Naive thymus-derived CD4-positive, alpha-beta T cell (primary cell): ENCODE results near the gene CD247. TPM values are rescaled to one million over a fixed set of nuclear protein-coding genes. Genes with fewer than 3 reads are reported as not detected.

Experiments used
- ATAC-seq: fragments of 150-1000 bp; cut with Tn5 transposase; 2 replicates; pipeline ENCODE4 v1.10.0; 2021; ENCODE audit warnings: mild to moderate bottlenecking, moderate library complexity
- CTCF ChIA-PET: fragments of 350-600 bp; sonication (Branson Sonifier 250); formaldehyde crosslinking; loops from one replicate; lab custom pipeline; 2021; ENCODE audit warnings: antibody characterized with exemption; lab: Charles Lee
- POLR2A ChIA-PET: fragments of 350-600 bp; sonication (Branson Sonifier 250); formaldehyde crosslinking; loops from one replicate; lab custom pipeline; 2021; ENCODE audit warnings: antibody characterized with exemption, inconsistent platforms; lab: Charles Lee
- DNase-seq, 9 donors: peaks; one replicate each; pipeline versions ENCODE4 v3.0.0 to v3.0.0-alpha.2; 2020 to 2022; ENCODE audit warnings: mixed read lengths in 1 of 9
- H3K27ac ChIP-seq: one replicate; pipeline ENCODE4 v1.7.0; 2013; ENCODE audit warnings: mild to moderate bottlenecking, low read depth, low read length, moderate library complexity
- H3K27me3 ChIP-seq, 2 donors: one replicate each; pipeline ENCODE4 v1.7.0; 2013; ENCODE audit warnings: low read length in 2 of 2, mild to moderate bottlenecking in 2 of 2, moderate library complexity in 2 of 2; ENCODE audit not compliant: control insufficient read depth in 2 of 2, insufficient read depth in 2 of 2
- H3K36me3 ChIP-seq, 3 experiments: 1 replicate in 2 of 3; 2 replicates in 1 of 3; pipeline ENCODE4 v1.7.0; 2013; ENCODE audit warnings: low read length in 3 of 3, mild to moderate bottlenecking in 3 of 3, moderate library complexity in 1 of 3; ENCODE audit not compliant: insufficient read depth in 3 of 3, control insufficient read depth in 2 of 3
- H3K4me1 ChIP-seq, 2 donors: one replicate each; pipeline ENCODE4 v1.7.0; 2013; ENCODE audit warnings: low read length in 2 of 2, mild to moderate bottlenecking in 2 of 2, moderate library complexity in 1 of 2; ENCODE audit not compliant: control insufficient read depth in 2 of 2, insufficient read depth in 2 of 2
- H3K4me3 ChIP-seq: 2 replicates; pipeline ENCODE4 v1.7.0; 2013; ENCODE audit warnings: mild to moderate bottlenecking, low read length
- H3K9me3 ChIP-seq, 3 experiments: 1 replicate in 2 of 3; 2 replicates in 1 of 3; pipeline ENCODE4 v1.7.0; 2013; ENCODE audit warnings: low read length in 3 of 3; ENCODE audit not compliant: control insufficient read depth in 2 of 3
- H3K27ac Mint-ChIP-seq, 9 donors: one replicate each; pipeline ENCODE4 v1.8.0; 2020 to 2022; ENCODE audit warnings: mixed read lengths in 9 of 9, mild to moderate bottlenecking in 8 of 9, moderate library complexity in 5 of 9, inconsistent platforms in 2 of 9
- H3K27me3 Mint-ChIP-seq, 5 donors: one replicate each; pipeline ENCODE4 v1.8.0; 2021 to 2022; ENCODE audit warnings: mixed read lengths in 5 of 5, mild to moderate bottlenecking in 1 of 5
- H3K36me3 Mint-ChIP-seq, 5 donors: one replicate each; pipeline ENCODE4 v1.8.0; 2020 to 2022; ENCODE audit warnings: mixed read lengths in 5 of 5, mild to moderate bottlenecking in 3 of 5, inconsistent platforms in 1 of 5
- H3K4me1 Mint-ChIP-seq, 7 donors: one replicate each; pipeline ENCODE4 v1.8.0; 2020 to 2022; ENCODE audit warnings: mixed read lengths in 7 of 7, mild to moderate bottlenecking in 3 of 7, inconsistent platforms in 1 of 7
- H3K4me3 Mint-ChIP-seq, 10 donors: one replicate each; pipeline ENCODE4 v1.8.0; 2020 to 2022; ENCODE audit warnings: mild to moderate bottlenecking in 10 of 10, mixed read lengths in 10 of 10, moderate library complexity in 6 of 10, inconsistent platforms in 2 of 10
- H3K9me3 Mint-ChIP-seq, 11 donors: one replicate each; pipeline ENCODE4 v1.8.0; 2020 to 2022; ENCODE audit warnings: mixed read lengths in 11 of 11, mild to moderate bottlenecking in 4 of 11, inconsistent platforms in 1 of 11, moderate library complexity in 1 of 11
- intact Hi-C, 2 donors: fragments of 100-400 bp; cut with micrococcal nuclease; formaldehyde crosslinking; loops; one replicate each; pipeline ENCODE4 v1.15.1; 2023
- polyA plus RNA-seq, 2 donors: library from polyadenylated mRNA; unstranded; fragments of 300-500 nt; fragmentation: Illumina TruSeq; gene quantifications; one replicate each; pipeline ENCODE4 v1.2.3, GENCODE V29; 2021
- total RNA-seq, 6 experiments: library from RNA in 5 of 6; stranded (reverse) in 5 of 6; gene quantifications; 1 replicate in 5 of 6; 2 replicates in 1 of 6; pipeline ENCODE4 v1.2.3 and lab custom pipeline; 2021 to 2026

The CD247 gene
- total and polyA plus RNA-seq, 7 experiments from 2014 or later = 246 to 476 (median 352) TPM

- Histone ChIP-seq H3K4me3 (no peak overlapping the region), H3K27ac (peak overlapping the region; percentile 76), H3K36me3 (peaks cover 0 to 8% (median 0%) of the 10 kb centered on the region in 3 experiments), H3K27me3 (no peaks in the 10 kb centered on the region), H3K4me1 (peaks cover 57 to 69% of the 10 kb centered on the region in 2 donors), H3K9me3 (no peaks in the 10 kb centered on the region)
- ATAC-seq = no peak
- Mint-ChIP-seq H3K36me3 (peaks cover 0 to 17% (median 0%) of the 10 kb centered on the region in 5 donors), H3K27me3 (no peaks in the 10 kb centered on the region), H3K27ac (peak overlapping the region; percentile 87 to 100 (median 98)), H3K4me3 (peak overlapping the region; percentile 67 to 95 (median 88)), H3K9me3 (peaks cover 0 to 3% (median 0%) of the 10 kb centered on the region in 11 donors), H3K4me1 (peaks cover 38 to 83% (median 70%) of the 10 kb centered on the region in 7 donors)
- intact Hi-C loops = loop anchor here (2.0 to 10.0 kb wide), 2 partner anchors 32 to 264 kb away; no protein-coding TSS in a partner anchor
- peak in 1 of 9 donors; percentile 36 for DNase-seq
- ChIA-PET POLR2A (interaction anchor here (0.7 to 13.5 kb wide), 13 partner anchors 10 to 264 kb away, joined by 3 to 273 read pairs (median 7); partner anchors contain the start of genes CD247 and CREG1), CTCF (interaction anchor here (1.0 to 2.0 kb wide), 4 partner anchors 10 to 231 kb away, joined by 4 to 7 read pairs (median 4); no protein-coding TSS in a partner anchor)
These were observed 67.5 kb downstream of the CD247 start for GRCh38 chr1:167450843-167451242.

DNA sequence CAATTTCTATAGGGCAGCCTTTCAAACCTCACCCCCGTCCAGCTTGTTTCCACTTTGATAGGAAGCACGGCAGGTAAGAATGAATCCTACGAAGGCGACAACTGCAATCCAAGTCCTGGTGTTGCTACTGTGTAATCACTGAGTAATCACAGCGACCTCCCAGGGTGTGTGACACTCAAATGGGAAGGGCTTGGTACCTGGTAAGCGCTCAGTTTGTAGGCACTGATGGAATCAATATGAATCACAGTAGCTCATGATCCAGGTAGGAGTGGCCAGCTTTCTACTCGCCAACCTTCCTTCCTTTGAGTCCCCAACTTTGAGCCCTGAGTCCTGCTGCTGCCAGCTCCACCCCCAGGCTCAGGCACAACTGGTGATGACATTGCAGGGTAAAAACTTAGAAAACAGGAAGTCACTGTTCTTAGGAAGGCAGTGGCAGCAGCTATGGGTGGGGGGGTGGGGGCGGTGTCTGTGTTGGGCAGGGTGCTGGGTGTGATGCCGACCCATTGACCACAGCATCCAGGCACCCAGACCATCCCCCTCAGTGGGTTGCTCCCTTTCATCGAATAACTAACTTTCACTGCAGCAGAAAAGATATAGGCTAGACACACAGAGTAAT lies 70.7 kb downstream of the CD247 start:
- ChIA-PET CTCF (interaction anchor here (0.6 to 2.8 kb wide), 15 partner anchors 9 to 537 kb away, joined by 3 to 40 read pairs (median 3); partner anchors contain the start of gene CD247), POLR2A (interaction anchor here (0.9 to 11.9 kb wide), 25 partner anchors 10 to 227 kb away, joined by 3 to 281 read pairs (median 8); partner anchors contain the start of genes CD247 and POU2F1)
- peak overlapping the region; percentile 72 to 90 (median 82) for H3K4me3 Mint-ChIP-seq
- peaks cover 0 to 3% (median 0%) of the 10 kb centered on the region in 11 donors for H3K9me3 Mint-ChIP-seq
- peaks cover 4 to 19% (median 6%) of the 10 kb centered on the region in 5 donors for H3K36me3 Mint-ChIP-seq
- peak overlapping the region; percentile 38 for H3K4me3 ChIP-seq
- ATAC-seq (peak; percentile 88), DNase-seq (peak; percentile 42 to 91 (median 83))
- H3K4me1 Mint-ChIP-seq = peaks cover 56 to 97% (median 82%) of the 10 kb centered on the region in 7 donors
- H3K27ac ChIP-seq = peak overlapping the region; percentile 89
- H3K9me3 ChIP-seq = no peaks in the 10 kb centered on the region
- intact Hi-C loops = loop anchor here (1.0 to 5.0 kb wide), 10 partner anchors 8 to 490 kb away; partner anchors contain the start of genes CD247 (in 1 of the 2), DCAF6 (in 1 of the 2), MPC2 (in 1 of the 2) and POU2F1 (in 1 of the 2)
- H3K27ac Mint-ChIP-seq = peak overlapping the region; percentile 90 to 99 (median 97)
- no peaks in the 10 kb centered on the region for H3K27me3 ChIP-seq
- no peaks in the 10 kb centered on the region for H3K27me3 Mint-ChIP-seq
- H3K36me3 ChIP-seq = peaks cover 0 to 22% (median 9%) of the 10 kb centered on the region in 3 experiments
- peaks cover 71 to 83% of the 10 kb centered on the region in 2 donors for H3K4me1 ChIP-seq

GRCh38 chr1:167446966-167447365 lies 71.4 kb downstream of the CD247 start:
- H3K4me1 Mint-ChIP-seq = peaks cover 56 to 97% (median 82%) of the 10 kb centered on the region in 7 donors
- Histone ChIP-seq H3K4me3 (peak overlapping the region; percentile 38), H3K9me3 (no peaks in the 10 kb centered on the region), H3K36me3 (peaks cover 0 to 18% (median 9%) of the 10 kb centered on the region in 3 experiments), H3K27me3 (no peaks in the 10 kb centered on the region), H3K4me1 (peaks cover 78 to 85% of the 10 kb centered on the region in 2 donors), H3K27ac (peak overlapping the region; percentile 89)
- H3K9me3 Mint-ChIP-seq = peaks cover 0 to 3% (median 0%) of the 10 kb centered on the region in 11 donors
- DNase-seq (no peak), ATAC-seq (peak; percentile 10)
- H3K4me3 Mint-ChIP-seq = peak overlapping the region; percentile 72 to 90 (median 82)
- no peaks in the 10 kb centered on the region for H3K27me3 Mint-ChIP-seq
- H3K27ac Mint-ChIP-seq = peak overlapping the region; percentile 90 to 99 (median 97)
- CTCF ChIA-PET = interaction anchor here (0.6 to 2.8 kb wide), 12 partner anchors 8 to 537 kb away, joined by 3 to 40 read pairs (median 4); partner anchors contain the start of gene CD247
- intact Hi-C loops = loop anchor here (1.0 to 5.0 kb wide), 9 partner anchors 8 to 490 kb away; partner anchors contain the start of genes CD247 (in 1 of the 2), DCAF6 (in 1 of the 2), MPC2 (in 1 of the 2) and POU2F1 (in 1 of the 2)
- peaks cover 4 to 17% (median 6%) of the 10 kb centered on the region in 5 donors for H3K36me3 Mint-ChIP-seq
- POLR2A ChIA-PET = interaction anchor here (0.5 to 11.9 kb wide), 24 partner anchors 9 to 436 kb away, joined by 3 to 281 read pairs (median 8); partner anchors contain the start of genes CD247 and POU2F1

DNA sequence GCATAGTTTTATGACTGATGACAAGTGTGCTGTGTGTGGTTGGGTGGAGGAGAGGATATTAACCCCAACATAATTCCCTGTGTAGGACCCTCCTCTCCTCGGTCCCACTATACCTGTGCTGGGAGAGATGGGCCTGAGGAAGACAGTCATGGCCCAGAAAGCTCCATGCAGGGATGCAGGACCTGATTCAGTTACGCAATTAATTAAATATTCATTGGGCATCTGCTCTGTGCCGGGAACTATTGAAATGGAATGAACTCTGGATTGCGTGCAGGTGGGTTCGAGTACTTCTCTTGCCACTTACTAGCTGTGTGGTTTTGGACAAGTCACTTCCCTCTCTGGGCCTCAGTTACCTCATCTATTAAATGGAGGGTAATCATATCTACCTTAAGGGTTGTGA lies 74.6 kb downstream of the CD247 start:
- peaks cover 2 to 23% (median 16%) of the 10 kb centered on the region in 5 donors for H3K36me3 Mint-ChIP-seq
- Histone ChIP-seq H3K27me3 (no peaks in the 10 kb centered on the region), H3K4me3 (no peak overlapping the region), H3K27ac (peak overlapping the region; percentile 57), H3K4me1 (peaks cover 61 to 89% of the 10 kb centered on the region in 2 donors), H3K9me3 (no peaks in the 10 kb centered on the region), H3K36me3 (peaks cover 0 to 40% (median 18%) of the 10 kb centered on the region in 3 experiments)
- intact Hi-C loops = loop anchor here in 1 of 2 donors (2.0 to 5.0 kb wide), 3 partner anchors 15 to 376 kb away; no protein-coding TSS in a partner anchor
- no peaks in the 10 kb centered on the region for H3K27me3 Mint-ChIP-seq
- CTCF ChIA-PET = interaction anchor here (0.9 to 4.8 kb wide), 9 partner anchors 10 to 324 kb away, joined by 3 to 30 read pairs (median 4); no protein-coding TSS in a partner anchor
- DNase-seq (no peak), ATAC-seq (no peak)
- POLR2A ChIA-PET = interaction anchor here (0.6 to 11.9 kb wide), 10 partner anchors 10 to 90 kb away, joined by 3 to 281 read pairs (median 5); partner anchors contain the start of gene CD247
- H3K4me1 Mint-ChIP-seq = peaks cover 45 to 99% (median 87%) of the 10 kb centered on the region in 7 donors
- H3K9me3 Mint-ChIP-seq = peaks cover 0 to under 1% (median 0%) of the 10 kb centered on the region in 11 donors
- peak overlapping the region in 6 of 10 donors; percentile 0 to 58 (median 26) for H3K4me3 Mint-ChIP-seq
- H3K27ac Mint-ChIP-seq = peak overlapping the region; percentile 73 to 96 (median 92)

DNA sequence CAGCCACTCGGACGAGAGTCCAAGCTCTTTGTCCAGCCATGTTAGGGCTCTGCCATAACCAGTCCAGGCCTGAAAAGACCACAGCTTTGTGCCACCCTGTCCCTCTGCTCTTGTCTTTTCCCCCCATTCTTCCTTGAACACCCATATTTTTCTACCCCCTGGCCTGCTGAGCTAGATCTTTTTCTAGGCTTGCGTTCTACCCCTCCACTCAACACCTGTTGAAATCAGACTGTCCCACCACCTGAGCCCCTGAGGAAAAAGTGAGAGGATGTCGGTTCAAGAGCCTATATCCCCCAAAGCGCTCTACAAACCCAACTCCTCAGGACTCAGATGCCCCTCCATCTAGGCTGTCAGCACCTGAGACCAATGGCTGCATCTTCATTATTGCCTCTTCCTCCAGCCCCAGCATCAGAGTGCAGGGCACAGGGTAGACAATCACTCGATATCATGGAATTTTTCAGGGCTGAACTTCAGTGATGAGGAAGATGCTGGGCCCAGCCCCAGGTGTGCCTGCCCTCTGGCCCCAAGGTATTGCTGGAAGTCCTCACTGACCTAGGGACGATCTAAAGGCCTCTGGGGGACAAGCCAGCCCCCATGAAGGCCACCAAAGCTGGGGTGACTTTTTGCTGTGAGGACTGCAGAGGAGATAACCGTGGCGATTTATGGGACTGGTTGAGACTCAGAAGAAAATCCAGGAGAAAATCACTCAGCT lies 75.3 kb downstream of the CD247 start:
- Mint-ChIP-seq H3K4me3 (peak overlapping the region in 7 of 10 donors; percentile 6 to 73 (median 52)), H3K9me3 (no peaks in the 10 kb centered on the region), H3K4me1 (peaks cover 50 to 99% (median 88%) of the 10 kb centered on the region in 7 donors), H3K27me3 (no peaks in the 10 kb centered on the region), H3K27ac (peak overlapping the region; percentile 71 to 96 (median 92)), H3K36me3 (peaks cover 5 to 29% (median 20%) of the 10 kb centered on the region in 5 donors)
- intact Hi-C loops = loop anchor here (1.0 to 5.0 kb wide), 11 partner anchors 10 to 377 kb away; partner anchors contain the start of gene CD247 (in 2 of the 2)
- Histone ChIP-seq H3K4me3 (no peak overlapping the region), H3K9me3 (no peaks in the 10 kb centered on the region), H3K27me3 (no peaks in the 10 kb centered on the region), H3K27ac (peak overlapping the region; percentile 57), H3K4me1 (peaks cover 61 to 89% of the 10 kb centered on the region in 2 donors), H3K36me3 (peaks cover 4 to 48% (median 18%) of the 10 kb centered on the region in 3 experiments)
- ChIA-PET POLR2A (interaction anchor here (0.6 to 11.9 kb wide), 13 partner anchors 11 to 91 kb away, joined by 3 to 281 read pairs (median 3); partner anchors contain the start of gene CD247), CTCF (interaction anchor here (1.0 to 4.8 kb wide), 12 partner anchors 10 to 175 kb away, joined by 3 to 30 read pairs (median 5); no protein-coding TSS in a partner anchor)
- no peak for ATAC-seq
- no peak for DNase-seq
